ENCODE data around the gene FBLN2. TPM values are rescaled to one million over a fixed set of nuclear protein-coding genes. Genes with fewer than 3 reads are reported as not detected.

FBLN2 gene
- total and polyA plus RNA-seq, 2 of the 13 experiments (the other 11 are each of a cell fraction or from before 2014, with no cell fraction given), result not detected

GRCh38 chr3:13509816-13510192 lies 39.1 kb upstream of the FBLN2 start:
- ATAC-seq (peak; percentile 7), DNase-seq (ENCODE audit: low spot score) (no peak), FAIRE-seq (no peak)
- H4K20me1 ChIP-seq (ENCODE audit: insufficient read depth, low read length), result peaks cover 2% of the 10 kb centered on the region; the same call in 1 of the 2 replicates
- intact Hi-C loops (cut with micrococcal nuclease; ENCODE audit: unreplicated experiment) (no loop called here), in situ Hi-C loops (cut with HindIII; ENCODE audit: extremely low pct_ligation_motif_present, low pct_unique_long_range_greater_than_20kb) (no loop called here)
- no peaks in the 10 kb centered on the region for H3K79me2 ChIP-seq (ENCODE audit: insufficient read depth, low read length)
- H3K27me3 ChIP-seq (ENCODE audit: control insufficient read depth in 1 of 2, insufficient read depth in 2 of 2, low read length in 2 of 2), result peaks cover 6 to 40% of the 10 kb centered on the region in 2 experiments
- WGBS (ENCODE audit: low lambda C conversion rate), result 25% methylated on average over 4 of the region's 8 CpGs
- H3K9ac ChIP-seq (ENCODE audit: insufficient read depth, low read depth, low read length), result no peak overlapping the region
- ChIA-PET CTCF (ENCODE audit: low intra/inter-chr PET ratio, low total read pairs) (no interaction called here), POLR2A (no interaction called here)
- no peak overlapping the region for H2AFZ ChIP-seq (ENCODE audit: low read length)
- BruUV-seq (replicated peaks), result no TSS peak
- H3K4me2 ChIP-seq (ENCODE audit: low read depth, low read length), result no peak overlapping the region
- TF ChIP-seq PPARG (CRISPR knock-in tag; conservative IDR thresholded peaks at IDR 0.05) (no peak), ELF3 (CRISPR knock-in tag; IDR thresholded peaks at IDR 0.05) (no peak), ERF (CRISPR knock-in tag; IDR thresholded peaks at IDR 0.05) (no peak), BRCA1 (CRISPR knock-in tag; IDR thresholded peaks at IDR 0.05) (no peak), DR1 (CRISPR knock-in tag; IDR thresholded peaks at IDR 0.05) (no peak), ZNF292 (CRISPR knock-in tag; IDR thresholded peaks at IDR 0.05; ENCODE audit: borderline replicate concordance, low read depth) (no peak), RBM39 (IDR thresholded peaks at IDR 0.05; ENCODE audit: low read depth, low read length, poor library complexity, severe bottlenecking) (no peak), ZNF883 (CRISPR knock-in tag; IDR thresholded peaks at IDR 0.05; ENCODE audit: not compliant biosample characterization) (no peak), HNF1A (IDR thresholded peaks at IDR 0.05; ENCODE audit: low read depth) (no peak), HNF1A (CRISPR knock-in tag; IDR thresholded peaks at IDR 0.05; ENCODE audit: borderline replicate concordance) (no peak), TRAFD1 (CRISPR knock-in tag; IDR thresholded peaks at IDR 0.05; ENCODE audit: borderline replicate concordance) (no peak), KLF11 (CRISPR knock-in tag; IDR thresholded peaks at IDR 0.05) (no peak), SNAPC5 (CRISPR knock-in tag; IDR thresholded peaks at IDR 0.05; ENCODE audit: borderline replicate concordance) (no peak), MXD3 (CRISPR knock-in tag; IDR thresholded peaks at IDR 0.05) (no peak), ZNF350 (CRISPR knock-in tag; IDR thresholded peaks at IDR 0.05; ENCODE audit: borderline replicate concordance, low read depth) (no peak)
- no peak overlapping the region for H3K27ac ChIP-seq (ENCODE audit: extremely low read length, insufficient read depth, low read length)
- H3K4me1 ChIP-seq (ENCODE audit: insufficient read depth, low read length), result peaks cover 17% of the 10 kb centered on the region
- no peaks in the 10 kb centered on the region for H3K9me3 ChIP-seq (ENCODE audit: low read length)
- H3K36me3 ChIP-seq (replicated peaks in 1 of 2; ENCODE audit: control insufficient read depth in 1 of 2, insufficient read depth in 2 of 2, low read length in 2 of 2), result peaks cover 0 to under 1% of the 10 kb centered on the region in 2 experiments; a peak in 1 of 5 replicates
- H3K4me3 ChIP-seq (replicated peaks in 1 of 3; ENCODE audit: insufficient read depth in 1 of 3, low read depth in 2 of 3, low read length in 3 of 3), result no peak overlapping the region

Measured in HepG2 (cell line).